Mucosa of stomach (tissue), 1 donor: ENCODE data around the gene GPRC5D.

Experiments used
- H3K27me3 ChIP-seq: one replicate; pipeline ENCODE4 v1.7.0; 2013; ENCODE audit warnings: mild to moderate bottlenecking, low read length; ENCODE audit not compliant: control insufficient read depth, insufficient read depth
- H3K36me3 ChIP-seq: one replicate; pipeline ENCODE4 v1.7.0; 2013; ENCODE audit warnings: low read length; ENCODE audit not compliant: control insufficient read depth, insufficient read depth
- H3K4me1 ChIP-seq: one replicate; pipeline ENCODE4 v1.7.0; 2013; ENCODE audit warnings: mild to moderate bottlenecking, low read length; ENCODE audit not compliant: control insufficient read depth, insufficient read depth
- H3K4me3 ChIP-seq: one replicate; pipeline ENCODE4 v1.7.0; 2013; ENCODE audit warnings: low read length
- H3K9ac ChIP-seq: one replicate; pipeline ENCODE4 v1.7.0; 2013; ENCODE audit warnings: mild to moderate bottlenecking, low read length, moderate library complexity
- H3K9me3 ChIP-seq: one replicate; pipeline ENCODE4 v1.7.0; 2013; ENCODE audit warnings: mild to moderate bottlenecking, low read length, moderate library complexity; ENCODE audit not compliant: control insufficient read depth
- donor health status: Pancreatic carcinoma.

GPRC5D gene

GRCh38 chr12:12952036-12952435 lies at the start of gene GPRC5D:
Gene GPRC5D, minus strand, starts transcription at chr12:12952170. Its CDS starts 1,786 bp downstream, at chr12:12950384.
- Histone ChIP-seq H3K27me3 (no peaks in the 10 kb centered on the region), H3K4me3 (no peak within 1 kb of the TSS), H3K4me1 (no peaks in the 10 kb centered on the region), H3K36me3 (no peaks in the 10 kb centered on the region), H3K9ac (no peak within 1 kb of the TSS), H3K9me3 (no peaks in the 10 kb centered on the region)

GRCh38 chr12:13001775-13002040 lies 49.7 kb upstream of the GPRC5D start:
- H3K9me3 ChIP-seq = no peaks in the 10 kb centered on the region
- H3K9ac ChIP-seq = peak overlapping the region; percentile 61
- H3K4me3 ChIP-seq = no peak overlapping the region
- H3K27me3 ChIP-seq = peaks cover 46% of the 10 kb centered on the region
- no peaks in the 10 kb centered on the region for H3K36me3 ChIP-seq
- H3K4me1 ChIP-seq = peaks cover 30% of the 10 kb centered on the region

GRCh38 chr12:13000925-13001774 lies 49.2 kb upstream of the GPRC5D start:
- Histone ChIP-seq H3K9ac (peak overlapping the region; percentile 61), H3K9me3 (no peaks in the 10 kb centered on the region), H3K36me3 (no peaks in the 10 kb centered on the region), H3K27me3 (peaks cover 42% of the 10 kb centered on the region), H3K4me3 (peak overlapping the region; percentile 54), H3K4me1 (peaks cover 30% of the 10 kb centered on the region)

- peaks cover 30% of the 10 kb centered on the region for H3K4me1 ChIP-seq
These were observed 48.6 kb upstream of the GPRC5D start for GRCh38 chr12:13000616-13000924.

GRCh38 chr12:12999959-13000615 lies 48.1 kb upstream of the GPRC5D start, which contains the start of gene HEBP1:
Gene HEBP1, minus strand, starts transcription at chr12:13000265. Its CDS starts 151 bp downstream, at chr12:13000114.
- H3K4me1 ChIP-seq = peaks cover 30% of the 10 kb centered on the region
- H3K4me3 ChIP-seq = peak within 1 kb of the TSS; percentile 75
- H3K36me3 ChIP-seq = no peaks in the 10 kb centered on the region
- peak within 1 kb of the TSS; percentile 74 for H3K9ac ChIP-seq
- no peaks in the 10 kb centered on the region for H3K9me3 ChIP-seq
- peaks cover 42% of the 10 kb centered on the region for H3K27me3 ChIP-seq

More at GRCh38 chr12:13000616-13000924, 48.6 kb upstream of the GPRC5D start:
- H3K4me3 ChIP-seq = peak overlapping the region; percentile 54
- peaks cover 42% of the 10 kb centered on the region for H3K27me3 ChIP-seq
- peak overlapping the region; percentile 61 for H3K9ac ChIP-seq
- no peaks in the 10 kb centered on the region for H3K36me3 ChIP-seq
- H3K9me3 ChIP-seq = no peaks in the 10 kb centered on the region

- Histone ChIP-seq H3K9me3 (no peaks in the 10 kb centered on the region), H3K4me3 (peak overlapping the region; percentile 75), H3K9ac (peak overlapping the region; percentile 74), H3K36me3 (no peaks in the 10 kb centered on the region), H3K27me3 (peaks cover 42% of the 10 kb centered on the region), H3K4me1 (peaks cover 30% of the 10 kb centered on the region)
These were observed 47.4 kb upstream of the GPRC5D start for GRCh38 chr12:12999271-12999958.

- H3K36me3 ChIP-seq = no peaks in the 10 kb centered on the region
- H3K4me3 ChIP-seq = no peak overlapping the region
- no peak overlapping the region for H3K9ac ChIP-seq
- H3K9me3 ChIP-seq = no peaks in the 10 kb centered on the region
- peaks cover 30% of the 10 kb centered on the region for H3K27me3 ChIP-seq
- peaks cover 30% of the 10 kb centered on the region for H3K4me1 ChIP-seq
These were observed 46.3 kb upstream of the GPRC5D start for GRCh38 chr12:12998248-12998647.

GRCh38 chr12:12997734-12998133 lies 45.8 kb upstream of the GPRC5D start:
- Histone ChIP-seq H3K4me3 (no peak overlapping the region), H3K9me3 (no peaks in the 10 kb centered on the region), H3K36me3 (no peaks in the 10 kb centered on the region), H3K9ac (no peak overlapping the region), H3K4me1 (peaks cover 30% of the 10 kb centered on the region), H3K27me3 (peaks cover 25% of the 10 kb centered on the region)

GRCh38 chr12:12997156-12997555 lies 45.2 kb upstream of the GPRC5D start:
- Histone ChIP-seq H3K4me1 (peaks cover 30% of the 10 kb centered on the region), H3K9ac (no peak overlapping the region), H3K36me3 (no peaks in the 10 kb centered on the region), H3K27me3 (peaks cover 19% of the 10 kb centered on the region), H3K4me3 (no peak overlapping the region), H3K9me3 (no peaks in the 10 kb centered on the region)

- Histone ChIP-seq H3K4me3 (no peak overlapping the region), H3K9ac (no peak overlapping the region), H3K36me3 (no peaks in the 10 kb centered on the region), H3K27me3 (peaks cover 12% of the 10 kb centered on the region), H3K4me1 (peaks cover 25% of the 10 kb centered on the region), H3K9me3 (no peaks in the 10 kb centered on the region)
These were observed 44.2 kb upstream of the GPRC5D start for GRCh38 chr12:12996209-12996608.

GRCh38 chr12:12995088-12995487 lies 43.1 kb upstream of the GPRC5D start:
- H3K9ac ChIP-seq = no peak overlapping the region
- H3K4me1 ChIP-seq = peaks cover 25% of the 10 kb centered on the region
- H3K36me3 ChIP-seq = no peaks in the 10 kb centered on the region
- H3K27me3 ChIP-seq = peaks cover 12% of the 10 kb centered on the region
- H3K4me3 ChIP-seq = no peak overlapping the region
- H3K9me3 ChIP-seq = no peaks in the 10 kb centered on the region

- Histone ChIP-seq H3K27me3 (peaks cover 6% of the 10 kb centered on the region), H3K9ac (no peak overlapping the region), H3K9me3 (no peaks in the 10 kb centered on the region), H3K4me1 (peaks cover 11% of the 10 kb centered on the region), H3K36me3 (no peaks in the 10 kb centered on the region), H3K4me3 (no peak overlapping the region)
These were observed 41.4 kb upstream of the GPRC5D start for GRCh38 chr12:12993367-12993766.
